ENCODE measurements around the gene ANKH.

The ANKH gene

GRCh38 chr5:14673443-14673842 is 198.1 kb downstream of the ANKH start:
- intact Hi-C loops (cut with micrococcal nuclease): no loop called here
- peaks cover 73% of the 10 kb centered on the region for H3K4me1 Mint-ChIP-seq (ENCODE audit: low read depth)
- H3K36me3 Mint-ChIP-seq (ENCODE audit: low read depth): peaks cover 45% of the 10 kb centered on the region
- H3K4me3 Mint-ChIP-seq: no peak overlapping the region
- H3K27ac Mint-ChIP-seq: no peak overlapping the region
- no peaks in the 10 kb centered on the region for H3K9me3 Mint-ChIP-seq
- no peaks in the 10 kb centered on the region for H3K27me3 Mint-ChIP-seq

GRCh38 chr5:14672484-14673394 is 198.8 kb downstream of the ANKH start:
- H3K27ac Mint-ChIP-seq: peak overlapping the region; percentile 21
- H3K9me3 Mint-ChIP-seq: no peaks in the 10 kb centered on the region
- H3K4me1 Mint-ChIP-seq (ENCODE audit: low read depth): peaks cover 73% of the 10 kb centered on the region
- no peaks in the 10 kb centered on the region for H3K27me3 Mint-ChIP-seq
- intact Hi-C loops (cut with micrococcal nuclease): no loop called here
- no peak overlapping the region for H3K4me3 Mint-ChIP-seq
- peaks cover 45% of the 10 kb centered on the region for H3K36me3 Mint-ChIP-seq (ENCODE audit: low read depth)

- Mint-ChIP-seq H3K36me3 (ENCODE audit: low read depth) (peaks cover 43% of the 10 kb centered on the region), H3K4me1 (ENCODE audit: low read depth) (peaks cover 75% of the 10 kb centered on the region), H3K27ac (peak overlapping the region; percentile 21), H3K9me3 (no peaks in the 10 kb centered on the region), H3K4me3 (no peak overlapping the region), H3K27me3 (no peaks in the 10 kb centered on the region)
- intact Hi-C loops (cut with micrococcal nuclease): no loop called here
Measured at GRCh38 chr5:14672082-14672481, 199.5 kb downstream of the ANKH start.

- Mint-ChIP-seq H3K4me1 (ENCODE audit: low read depth) (peaks cover 78% of the 10 kb centered on the region), H3K9me3 (no peaks in the 10 kb centered on the region), H3K36me3 (ENCODE audit: low read depth) (peaks cover 41% of the 10 kb centered on the region), H3K27me3 (no peaks in the 10 kb centered on the region), H3K4me3 (no peak overlapping the region), H3K27ac (peak overlapping the region; percentile 71)
- intact Hi-C loops (cut with micrococcal nuclease): no loop called here
Measured at GRCh38 chr5:14671414-14671813, 200.2 kb downstream of the ANKH start.

- Mint-ChIP-seq H3K4me1 (ENCODE audit: low read depth) (peaks cover 77% of the 10 kb centered on the region), H3K36me3 (ENCODE audit: low read depth) (peaks cover 35% of the 10 kb centered on the region), H3K27me3 (no peaks in the 10 kb centered on the region), H3K4me3 (no peak overlapping the region), H3K27ac (no peak overlapping the region), H3K9me3 (no peaks in the 10 kb centered on the region)
- intact Hi-C loops (cut with micrococcal nuclease): loop anchor here (5.0 kb wide), 1 partner anchor 202 kb away; the partner anchor contains the start of gene ANKH
Measured at GRCh38 chr5:14669975-14670374, 201.6 kb downstream of the ANKH start.

GRCh38 chr5:14669415-14669814 is 202.2 kb downstream of the ANKH start:
- Mint-ChIP-seq H3K36me3 (ENCODE audit: low read depth) (peaks cover 31% of the 10 kb centered on the region), H3K27ac (no peak overlapping the region), H3K27me3 (no peaks in the 10 kb centered on the region), H3K9me3 (no peaks in the 10 kb centered on the region), H3K4me3 (no peak overlapping the region), H3K4me1 (ENCODE audit: low read depth) (peaks cover 73% of the 10 kb centered on the region)
- intact Hi-C loops (cut with micrococcal nuclease): loop anchor here (5.0 kb wide), 1 partner anchor 203 kb away; the partner anchor contains the start of gene ANKH

- peaks cover 24% of the 10 kb centered on the region for H3K36me3 Mint-ChIP-seq (ENCODE audit: low read depth)
- peak overlapping the region; percentile 62 for H3K27ac Mint-ChIP-seq
- intact Hi-C loops (cut with micrococcal nuclease): loop anchor here (5.0 kb wide), 1 partner anchor 204 kb away; the partner anchor contains the start of gene ANKH
- H3K4me3 Mint-ChIP-seq: no peak overlapping the region
- H3K27me3 Mint-ChIP-seq: no peaks in the 10 kb centered on the region
- H3K9me3 Mint-ChIP-seq: no peaks in the 10 kb centered on the region
- peaks cover 70% of the 10 kb centered on the region for H3K4me1 Mint-ChIP-seq (ENCODE audit: low read depth)
Measured at GRCh38 chr5:14668181-14668591, 203.4 kb downstream of the ANKH start.

- H3K27ac Mint-ChIP-seq: peak overlapping the region; percentile 62
- H3K4me3 Mint-ChIP-seq: no peak overlapping the region
- peaks cover 67% of the 10 kb centered on the region for H3K4me1 Mint-ChIP-seq (ENCODE audit: low read depth)
- intact Hi-C loops (cut with micrococcal nuclease): loop anchor here (5.0 kb wide), 1 partner anchor 205 kb away; the partner anchor contains the start of gene ANKH
- H3K9me3 Mint-ChIP-seq: no peaks in the 10 kb centered on the region
- no peaks in the 10 kb centered on the region for H3K27me3 Mint-ChIP-seq
- peaks cover 23% of the 10 kb centered on the region for H3K36me3 Mint-ChIP-seq (ENCODE audit: low read depth)
Measured at GRCh38 chr5:14667770-14668169, 203.8 kb downstream of the ANKH start.

GRCh38 chr5:14667290-14667689 is 204.3 kb downstream of the ANKH start:
- H3K27ac Mint-ChIP-seq: peak overlapping the region; percentile 62
- peaks cover 23% of the 10 kb centered on the region for H3K36me3 Mint-ChIP-seq (ENCODE audit: low read depth)
- intact Hi-C loops (cut with micrococcal nuclease): loop anchor here (5.0 kb wide), 1 partner anchor 205 kb away; the partner anchor contains the start of gene ANKH
- no peak overlapping the region for H3K4me3 Mint-ChIP-seq
- H3K27me3 Mint-ChIP-seq: no peaks in the 10 kb centered on the region
- peaks cover 62% of the 10 kb centered on the region for H3K4me1 Mint-ChIP-seq (ENCODE audit: low read depth)
- no peaks in the 10 kb centered on the region for H3K9me3 Mint-ChIP-seq

GRCh38 chr5:14666357-14666756 is 205.2 kb downstream of the ANKH start:
- H3K4me3 Mint-ChIP-seq: peak overlapping the region; percentile 83
- H3K4me1 Mint-ChIP-seq (ENCODE audit: low read depth): peaks cover 53% of the 10 kb centered on the region
- H3K36me3 Mint-ChIP-seq (ENCODE audit: low read depth): peaks cover 23% of the 10 kb centered on the region
- intact Hi-C loops (cut with micrococcal nuclease): loop anchor here (5.0 kb wide), 1 partner anchor 206 kb away; the partner anchor contains the start of gene ANKH
- no peaks in the 10 kb centered on the region for H3K27me3 Mint-ChIP-seq
- no peaks in the 10 kb centered on the region for H3K9me3 Mint-ChIP-seq
- H3K27ac Mint-ChIP-seq: no peak overlapping the region

GRCh38 chr5:14665949-14666348 is 205.6 kb downstream of the ANKH start:
- Mint-ChIP-seq H3K9me3 (no peaks in the 10 kb centered on the region), H3K27me3 (no peaks in the 10 kb centered on the region), H3K4me3 (peak overlapping the region; percentile 83), H3K36me3 (ENCODE audit: low read depth) (peaks cover 23% of the 10 kb centered on the region), H3K27ac (no peak overlapping the region), H3K4me1 (ENCODE audit: low read depth) (peaks cover 49% of the 10 kb centered on the region)
- intact Hi-C loops (cut with micrococcal nuclease): loop anchor here (5.0 kb wide), 1 partner anchor 206 kb away; the partner anchor contains the start of gene ANKH

- intact Hi-C loops (cut with micrococcal nuclease): loop anchor here (5.0 kb wide), 1 partner anchor 207 kb away; the partner anchor contains the start of gene ANKH
- H3K27ac Mint-ChIP-seq: peak overlapping the region; percentile 90
- H3K9me3 Mint-ChIP-seq: no peaks in the 10 kb centered on the region
- H3K36me3 Mint-ChIP-seq (ENCODE audit: low read depth): peaks cover 23% of the 10 kb centered on the region
- H3K27me3 Mint-ChIP-seq: no peaks in the 10 kb centered on the region
- peak overlapping the region; percentile 83 for H3K4me3 Mint-ChIP-seq
- H3K4me1 Mint-ChIP-seq (ENCODE audit: low read depth): peaks cover 44% of the 10 kb centered on the region
Measured at GRCh38 chr5:14665101-14665822, 206.3 kb downstream of the ANKH start.

GRCh38 chr5:14664270-14665100 is 207.1 kb downstream of the ANKH start, which contains the start of gene OTULIN:
Gene OTULIN, plus strand, starts transcription at chr5:14664718. Its CDS starts 108 bp downstream, at chr5:14664826.
- H3K36me3 Mint-ChIP-seq (ENCODE audit: low read depth): peaks cover 23% of the 10 kb centered on the region
- peaks cover 44% of the 10 kb centered on the region for H3K4me1 Mint-ChIP-seq (ENCODE audit: low read depth)
- peak within 1 kb of the TSS; percentile 90 for H3K27ac Mint-ChIP-seq
- intact Hi-C loops (cut with micrococcal nuclease): loop anchor here (5.0 kb wide), 1 partner anchor 208 kb away; the partner anchor contains the start of gene ANKH
- no peaks in the 10 kb centered on the region for H3K9me3 Mint-ChIP-seq
- no peaks in the 10 kb centered on the region for H3K27me3 Mint-ChIP-seq
- H3K4me3 Mint-ChIP-seq: peak within 1 kb of the TSS; percentile 83

All from dendritic cell treated with granulocyte-macrophage colony-stimulating factor and Interleukin-4, amounts not matched to agents 40 ng/mL and 50 ng/mL, for 4 days (primary cell).